OCI-LY3 (cell line): ENCODE data around the gene STT3B.

Source experiments
- H2AFZ ChIP-seq: fragments of 200-600, 300-600 bp; shearing (Covaris generic); 2 replicates; pipeline ENCODE4 v1.6.0; 2014; ENCODE audit warnings: antibody characterized with exemption, low read depth, low read length
- H3K27ac ChIP-seq: fragments of 200-600, 300-600 bp; sonication (generic); 2 replicates; pipeline ENCODE4 v1.5.1; 2014; ENCODE audit warnings: mild to moderate bottlenecking, low read length, moderate library complexity, mixed read lengths
- H3K27me3 ChIP-seq: fragments of 200-600, 300-600 bp; sonication (generic); 2 replicates; pipeline ENCODE4 v1.6.1; 2014; ENCODE audit warnings: low read depth, low read length, mixed read lengths
- H3K36me3 ChIP-seq: fragments of 200-600, 300-600 bp; sonication (generic); replicated peaks from 2 replicates; pipeline ENCODE3; 2014; ENCODE audit warnings: low read depth, low read length, mixed read lengths
- H3K4me1 ChIP-seq: fragments of 300-600, 200-600 bp; sonication (generic); 2 replicates; pipeline ENCODE4 v1.6.1; 2014; ENCODE audit warnings: low read length, mixed read lengths
- H3K4me2 ChIP-seq: fragments of 200-600, 300-600 bp; sonication (generic); 2 replicates; pipeline ENCODE4 v1.6.1; 2014; ENCODE audit warnings: low read length, mixed read lengths
- H3K4me3 ChIP-seq: fragments of 300-600, 200-600 bp; sonication (generic); 2 replicates; pipeline ENCODE4 v1.5.1; 2014; ENCODE audit warnings: antibody characterized with exemption, mild to moderate bottlenecking, low read length, moderate library complexity
- H3K79me2 ChIP-seq: fragments of 300-600, 200-600 bp; shearing (Covaris generic); 2 replicates; pipeline ENCODE4 v1.6.1; 2014; ENCODE audit warnings: mild to moderate bottlenecking, low read length, mixed read lengths
- H3K9ac ChIP-seq: fragments of 300-600, 200-600 bp; shearing (Covaris generic); 2 replicates; pipeline ENCODE4 v1.6.0; 2014; ENCODE audit warnings: mild to moderate bottlenecking, low read length, moderate library complexity
- H3K9me3 ChIP-seq: fragments of 200-600, 300-600 bp; shearing (Covaris generic); 2 replicates; pipeline ENCODE4 v1.6.1; 2014; ENCODE audit warnings: low read length, mixed read lengths; ENCODE audit not compliant: insufficient read depth
- H4K20me1 ChIP-seq: fragments of 200-600, 300-600 bp; sonication (generic); 2 replicates; pipeline ENCODE4 v1.6.1; 2016; ENCODE audit warnings: low read length, mixed read lengths; ENCODE audit not compliant: insufficient read depth
- EZH2phosphoT487 ChIP-seq: fragments of 200-600 bp; shearing (Covaris generic); IDR thresholded peaks from 2 replicates; pipeline ENCODE4 v1.6.1; 2018; ENCODE audit warnings: antibody characterized with exemption, mixed run types, low read depth
- TF ChIP-seq, protein P1 (sequence below): fragments of 200-600, 300-600 bp; sonication (generic); IDR thresholded peaks from 2 replicates; pipeline ENCODE4 v1.5.1; 2014; ENCODE audit warnings: antibody characterized with exemption, low read length, low read depth

Gene STT3B

DNA sequence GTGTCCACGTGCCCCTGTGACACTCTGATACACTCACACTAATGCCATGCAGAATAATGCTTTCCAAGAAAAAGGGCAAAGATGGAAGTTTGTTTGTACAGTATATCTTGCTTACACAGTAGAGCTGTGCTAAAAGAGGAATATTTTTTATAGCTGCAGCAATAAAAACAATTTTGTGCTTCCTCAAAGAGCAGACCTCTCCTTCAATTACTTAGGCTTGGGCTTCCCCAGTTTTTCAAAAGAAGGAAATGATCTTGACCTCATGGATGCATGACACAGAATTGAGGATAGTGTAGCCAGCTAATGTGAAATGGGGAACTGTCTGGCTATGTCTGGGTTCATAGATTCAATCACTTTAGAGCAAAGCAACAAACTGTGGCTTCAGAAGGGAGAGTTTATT lies 137.4 kb downstream of the STT3B start:
- H3K4me3 ChIP-seq: no peak overlapping the region
- no peak overlapping the region for H3K4me2 ChIP-seq
- H3K9me3 ChIP-seq: no peaks in the 10 kb centered on the region
- TF ChIP-seq, protein P1, sequence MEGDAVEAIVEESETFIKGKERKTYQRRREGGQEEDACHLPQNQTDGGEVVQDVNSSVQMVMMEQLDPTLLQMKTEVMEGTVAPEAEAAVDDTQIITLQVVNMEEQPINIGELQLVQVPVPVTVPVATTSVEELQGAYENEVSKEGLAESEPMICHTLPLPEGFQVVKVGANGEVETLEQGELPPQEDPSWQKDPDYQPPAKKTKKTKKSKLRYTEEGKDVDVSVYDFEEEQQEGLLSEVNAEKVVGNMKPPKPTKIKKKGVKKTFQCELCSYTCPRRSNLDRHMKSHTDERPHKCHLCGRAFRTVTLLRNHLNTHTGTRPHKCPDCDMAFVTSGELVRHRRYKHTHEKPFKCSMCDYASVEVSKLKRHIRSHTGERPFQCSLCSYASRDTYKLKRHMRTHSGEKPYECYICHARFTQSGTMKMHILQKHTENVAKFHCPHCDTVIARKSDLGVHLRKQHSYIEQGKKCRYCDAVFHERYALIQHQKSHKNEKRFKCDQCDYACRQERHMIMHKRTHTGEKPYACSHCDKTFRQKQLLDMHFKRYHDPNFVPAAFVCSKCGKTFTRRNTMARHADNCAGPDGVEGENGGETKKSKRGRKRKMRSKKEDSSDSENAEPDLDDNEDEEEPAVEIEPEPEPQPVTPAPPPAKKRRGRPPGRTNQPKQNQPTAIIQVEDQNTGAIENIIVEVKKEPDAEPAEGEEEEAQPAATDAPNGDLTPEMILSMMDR: no peak
- TF ChIP-seq EZH2phosphoT487: no peak
- H3K36me3 ChIP-seq: peaks cover 17% of the 10 kb centered on the region
- no peak overlapping the region for H3K9ac ChIP-seq
- no peak overlapping the region for H3K27ac ChIP-seq
- H4K20me1 ChIP-seq: no peaks in the 10 kb centered on the region
- H2AFZ ChIP-seq: no peak overlapping the region
- H3K27me3 ChIP-seq: no peaks in the 10 kb centered on the region
- no peaks in the 10 kb centered on the region for H3K79me2 ChIP-seq
- H3K4me1 ChIP-seq: no peaks in the 10 kb centered on the region

DNA sequence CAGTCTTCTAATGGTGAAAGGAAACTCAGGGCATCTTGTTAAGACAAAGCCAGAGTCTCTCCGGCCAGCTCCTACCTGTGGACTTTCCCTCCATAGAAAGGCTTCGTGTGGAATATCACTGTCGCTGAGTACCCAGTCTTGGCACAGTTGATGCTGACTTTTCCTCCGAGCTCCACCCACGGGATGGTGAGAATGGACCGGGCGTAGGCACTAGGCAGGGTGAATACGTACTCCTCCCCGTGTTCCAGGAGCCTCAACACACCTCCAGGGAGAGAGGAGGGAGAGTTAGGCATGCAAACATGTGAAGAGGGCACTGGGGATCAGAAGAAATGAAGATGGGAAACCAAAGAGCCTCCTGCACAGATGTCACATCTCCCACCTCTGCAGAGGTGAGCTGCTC lies 138.0 kb downstream of the STT3B start:
- no peak overlapping the region for H3K4me2 ChIP-seq
- H4K20me1 ChIP-seq: no peaks in the 10 kb centered on the region
- H3K36me3 ChIP-seq: peaks cover 17% of the 10 kb centered on the region
- H3K4me3 ChIP-seq: no peak overlapping the region
- no peaks in the 10 kb centered on the region for H3K4me1 ChIP-seq
- no peak overlapping the region for H3K9ac ChIP-seq
- H3K9me3 ChIP-seq: no peaks in the 10 kb centered on the region
- no peaks in the 10 kb centered on the region for H3K79me2 ChIP-seq
- no peak overlapping the region for H3K27ac ChIP-seq
- TF ChIP-seq EZH2phosphoT487: no peak
- H3K27me3 ChIP-seq: no peaks in the 10 kb centered on the region
- H2AFZ ChIP-seq: no peak overlapping the region

DNA sequence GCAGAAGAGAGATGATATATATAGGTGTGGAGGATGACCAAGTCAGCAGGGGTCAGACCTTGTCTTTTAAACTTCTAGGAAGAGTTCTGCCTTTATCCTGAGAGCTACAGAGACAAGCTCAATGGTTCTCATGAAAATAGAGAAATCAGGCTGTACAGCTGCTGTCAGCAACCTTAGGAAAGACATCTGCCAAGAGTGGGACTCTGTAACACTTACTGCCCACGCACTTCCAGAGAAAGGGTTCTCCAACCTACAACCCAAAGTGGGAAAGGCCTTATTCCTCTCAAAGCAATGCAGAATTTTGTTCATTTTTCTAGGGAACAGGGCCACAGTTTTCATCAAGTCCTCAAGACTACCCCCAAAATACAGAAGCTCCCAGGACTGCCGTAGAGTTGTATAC lies 138.7 kb downstream of the STT3B start:
- H3K79me2 ChIP-seq: no peaks in the 10 kb centered on the region
- TF ChIP-seq EZH2phosphoT487: no peak
- TF ChIP-seq, protein P1: no peak
- H3K4me2 ChIP-seq: no peak overlapping the region
- no peaks in the 10 kb centered on the region for H3K4me1 ChIP-seq
- H3K27ac ChIP-seq: no peak overlapping the region
- H3K9me3 ChIP-seq: no peaks in the 10 kb centered on the region
- H3K9ac ChIP-seq: no peak overlapping the region
- no peak overlapping the region for H3K4me3 ChIP-seq
- H4K20me1 ChIP-seq: no peaks in the 10 kb centered on the region
- no peaks in the 10 kb centered on the region for H3K27me3 ChIP-seq
- peaks cover 17% of the 10 kb centered on the region for H3K36me3 ChIP-seq
- H2AFZ ChIP-seq: no peak overlapping the region

DNA sequence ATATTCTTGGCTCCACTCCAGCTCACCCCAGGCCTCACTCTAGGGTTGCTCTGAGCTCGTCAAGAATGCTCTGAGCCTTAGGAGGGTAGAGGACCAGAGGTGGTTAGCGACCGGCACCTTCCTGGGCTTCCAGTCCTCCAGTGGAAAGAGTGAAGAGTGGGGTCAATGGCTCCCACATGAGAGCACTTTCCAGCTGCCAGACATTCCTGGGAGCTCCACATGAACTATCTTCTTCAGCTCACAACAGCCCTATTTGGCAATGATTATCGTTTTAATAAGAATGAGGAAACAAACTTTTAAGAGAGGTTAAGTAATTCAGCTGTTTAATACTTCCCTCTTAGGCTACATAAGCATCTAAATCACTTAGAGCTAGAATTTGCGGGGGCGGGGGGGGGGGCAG lies 139.3 kb downstream of the STT3B start:
- Histone ChIP-seq H3K4me2 (no peak overlapping the region), H3K27me3 (no peaks in the 10 kb centered on the region), H3K36me3 (peaks cover 17% of the 10 kb centered on the region), H3K9me3 (no peaks in the 10 kb centered on the region), H3K27ac (no peak overlapping the region), H3K79me2 (no peaks in the 10 kb centered on the region), H4K20me1 (no peaks in the 10 kb centered on the region), H3K4me3 (no peak overlapping the region), H3K9ac (no peak overlapping the region), H2AFZ (no peak overlapping the region), H3K4me1 (no peaks in the 10 kb centered on the region)
- TF ChIP-seq, protein P1: no peak
- TF ChIP-seq EZH2phosphoT487: no peak

DNA sequence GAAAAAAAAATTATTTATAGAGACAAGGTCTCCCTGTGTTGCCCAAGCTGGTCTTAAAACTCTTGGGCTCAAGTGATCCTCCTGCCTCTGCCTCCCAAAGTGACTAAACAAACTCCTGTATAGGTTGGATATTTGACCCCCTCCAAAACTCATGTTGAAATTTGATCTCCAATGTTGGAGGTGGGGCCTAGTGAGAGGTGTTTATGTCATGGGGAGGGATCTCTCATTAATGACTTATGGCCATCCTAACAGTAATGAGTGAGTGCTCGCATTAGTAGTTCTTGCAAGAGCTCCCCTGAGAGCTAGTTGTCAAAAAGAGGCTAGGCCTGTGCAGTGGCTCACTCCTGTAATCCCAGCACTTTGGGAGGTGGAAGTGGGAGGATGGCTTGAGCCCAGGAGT lies 141.2 kb downstream of the STT3B start:
- Histone ChIP-seq H3K36me3 (peaks cover 6% of the 10 kb centered on the region), H4K20me1 (0 out of 2 replicates have a peak, but pooled peaks cover 2% of the 10 kb centered on the region), H3K27me3 (no peaks in the 10 kb centered on the region), H3K79me2 (no peaks in the 10 kb centered on the region), H3K4me3 (no peak overlapping the region), H3K9ac (no peak overlapping the region), H3K4me1 (0 out of 2 replicates have a peak, but pooled peaks cover 2% of the 10 kb centered on the region), H3K4me2 (no peak overlapping the region), H3K9me3 (no peaks in the 10 kb centered on the region), H2AFZ (no peak overlapping the region), H3K27ac (no peak overlapping the region)
- TF ChIP-seq, protein P1: no peak
- TF ChIP-seq EZH2phosphoT487: no peak
